NCI-H524 treated with DMSO at 0.1 percent for 48 hours (cell line): ENCODE measurements around the gene PCBP3.
A peak's percentile ranks its signal among the peaks of the same experiment; 100 is the strongest.
"Not testable (repeated sequence)": the region's sequence is repeated elsewhere in the genome, so short reads cannot be mapped to it uniquely, and the experiment has no call there.

Experiments
- DNase-seq: peaks from one replicate; lab custom pipeline; 2025; lab: John Stamatoyannopoulos, UW

Gene PCBP3

DNA sequence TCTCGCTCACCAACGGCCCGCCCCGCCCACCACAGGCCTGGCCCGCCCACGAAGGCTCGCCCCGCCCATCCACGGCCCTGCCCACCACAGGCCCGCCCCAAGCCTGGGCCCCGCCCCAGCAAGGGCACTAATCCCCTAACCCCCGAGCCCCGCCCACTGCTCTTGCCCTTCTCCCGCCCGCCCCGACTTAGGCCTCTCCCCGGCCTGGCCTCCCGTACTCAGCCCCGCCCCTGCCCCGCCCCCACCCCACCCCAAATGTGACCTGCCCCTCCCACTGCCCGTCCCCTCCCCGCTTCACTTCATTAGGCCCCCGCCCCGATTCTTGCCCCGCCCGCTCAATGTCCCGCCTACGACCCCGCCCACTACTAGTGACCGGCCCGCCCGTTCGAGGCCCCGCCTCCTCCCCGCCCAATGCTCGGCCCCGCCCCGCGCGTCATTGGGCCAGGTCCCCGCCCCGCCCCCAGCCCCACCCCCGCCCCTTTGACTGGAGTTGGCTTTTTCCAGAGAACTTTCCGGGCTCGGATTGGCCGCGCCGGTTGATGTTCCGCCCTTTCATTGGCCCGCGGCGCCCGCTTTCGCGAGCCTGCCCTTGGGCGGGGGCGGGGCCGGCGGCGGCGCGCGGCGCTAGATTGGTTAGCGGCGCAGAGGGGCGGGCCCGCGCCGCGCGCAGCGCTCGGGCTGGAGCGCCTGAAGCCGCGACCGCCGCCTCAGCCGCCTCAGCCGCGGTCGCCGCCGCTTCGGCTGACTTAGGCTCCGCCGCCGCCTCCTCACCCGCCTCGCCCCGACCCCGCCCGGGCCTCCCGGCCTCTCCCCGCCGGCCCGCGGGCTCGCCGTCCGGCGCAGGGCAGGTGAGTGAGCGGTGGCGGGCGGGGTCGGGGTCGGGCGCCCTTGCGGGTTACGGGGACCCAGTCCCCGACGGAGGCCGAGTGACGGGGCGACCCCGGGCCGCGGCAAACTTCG, at the start of gene PCBP3:
Gene PCBP3, plus strand, starts transcription at position 705 of the 960 bp plus-strand sequence. CDS start 206,361 bp downstream, outside the sequence.
- DNase-seq, result peak; percentile 77

DNA sequence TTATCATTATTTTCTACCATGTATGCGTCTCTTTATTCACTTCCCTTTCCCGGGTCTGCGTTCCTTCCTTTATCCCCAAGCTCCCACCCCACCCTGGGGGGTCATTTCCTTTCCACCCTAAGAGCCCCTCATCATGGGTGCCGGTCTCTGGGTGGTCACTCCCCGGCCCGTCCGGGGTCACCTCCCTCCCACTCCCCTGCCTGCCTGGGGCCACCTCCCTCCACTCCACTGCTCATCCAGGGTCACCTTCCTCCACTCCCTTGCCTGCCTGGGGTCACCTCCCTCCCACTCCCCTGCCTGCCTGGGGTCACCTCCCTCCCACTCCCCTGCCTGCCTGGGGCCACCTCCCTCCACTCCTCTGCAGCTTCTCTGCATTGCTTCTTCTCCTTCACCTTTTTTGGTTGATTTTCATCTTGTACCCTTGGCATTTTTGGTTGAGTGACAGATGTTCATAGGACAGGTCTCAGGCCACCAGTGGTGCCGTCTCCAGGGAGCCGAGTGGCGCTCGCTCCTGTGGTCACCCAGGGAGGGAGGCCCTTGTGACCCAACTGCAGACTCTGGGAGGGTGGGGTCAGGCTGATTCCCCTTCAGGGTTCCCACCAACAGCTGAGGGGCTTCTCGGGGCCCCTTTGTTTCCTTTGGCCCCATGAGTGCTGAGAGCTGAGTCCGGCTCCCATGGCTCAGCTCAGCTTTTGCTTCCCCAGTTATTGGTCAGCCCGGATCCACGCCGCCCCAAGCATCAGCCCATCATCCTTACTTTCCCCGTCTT, 48.6 kb upstream of the PCBP3 start:
- DNase-seq, result no peak

DNA sequence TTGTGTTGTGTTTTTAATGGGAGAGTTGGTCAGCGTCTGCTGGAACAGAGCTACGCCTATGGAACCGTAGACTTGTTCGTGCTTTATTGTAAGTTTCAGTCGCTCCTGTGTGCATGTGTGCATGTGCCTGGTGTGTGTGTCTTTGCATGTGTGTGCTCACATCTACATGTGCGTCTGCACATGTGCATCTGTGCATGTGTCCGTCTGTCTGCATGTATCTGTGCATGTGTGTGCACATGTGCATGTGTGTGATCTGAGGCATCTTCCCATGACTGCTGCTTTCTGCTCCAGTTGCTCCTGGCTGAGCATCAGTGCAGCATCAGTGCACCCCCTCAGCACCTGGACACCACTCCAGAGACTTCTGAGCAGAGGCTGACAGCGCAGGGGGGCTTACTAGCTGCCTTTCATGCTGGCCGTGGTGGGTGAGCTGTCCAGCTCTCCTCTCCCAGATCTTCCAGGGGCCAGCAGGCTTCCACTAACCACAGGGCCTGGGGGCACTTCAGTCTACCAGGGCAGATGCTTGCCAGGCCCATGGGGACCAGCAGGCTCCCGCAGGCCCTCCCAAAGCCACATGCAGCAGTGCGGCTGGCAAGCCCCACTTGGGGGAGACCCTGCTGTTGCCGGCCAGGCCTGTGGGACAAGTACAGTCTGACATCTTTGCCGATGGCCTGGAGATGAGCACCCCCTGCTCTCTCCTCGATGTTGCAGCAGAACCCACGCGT, 47.8 kb upstream of the PCBP3 start:
- DNase-seq, result no peak

DNA sequence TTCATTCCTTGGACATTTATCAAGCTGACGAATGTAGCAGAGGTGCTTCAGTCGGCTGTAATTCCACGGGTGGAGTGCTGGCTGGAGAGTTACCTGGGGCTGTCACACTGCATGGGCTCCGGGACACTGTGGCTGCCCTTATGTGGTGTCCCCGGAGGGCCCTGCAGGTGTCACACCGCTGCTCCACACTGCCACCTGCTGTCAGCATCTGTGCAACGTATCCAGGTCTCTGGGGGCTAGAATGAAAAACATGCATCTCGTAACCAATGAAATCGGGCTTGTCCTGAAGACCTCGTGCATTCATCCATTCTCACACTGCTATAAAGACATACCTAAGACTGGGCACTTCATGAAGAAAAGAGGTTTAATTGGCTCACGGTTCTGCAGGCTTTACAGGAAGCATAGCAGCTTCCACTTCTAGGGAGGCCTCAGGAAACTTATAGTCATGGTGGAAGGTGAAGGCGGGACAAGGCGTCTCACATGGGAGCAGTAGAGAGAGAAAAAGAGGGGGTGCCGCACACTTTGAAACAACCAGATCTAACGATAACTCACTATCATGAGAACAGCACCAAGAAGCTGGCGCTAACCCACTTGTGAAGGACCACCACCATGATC, 46.7 kb upstream of the PCBP3 start:
- DNase-seq, result peak; percentile 5

DNA sequence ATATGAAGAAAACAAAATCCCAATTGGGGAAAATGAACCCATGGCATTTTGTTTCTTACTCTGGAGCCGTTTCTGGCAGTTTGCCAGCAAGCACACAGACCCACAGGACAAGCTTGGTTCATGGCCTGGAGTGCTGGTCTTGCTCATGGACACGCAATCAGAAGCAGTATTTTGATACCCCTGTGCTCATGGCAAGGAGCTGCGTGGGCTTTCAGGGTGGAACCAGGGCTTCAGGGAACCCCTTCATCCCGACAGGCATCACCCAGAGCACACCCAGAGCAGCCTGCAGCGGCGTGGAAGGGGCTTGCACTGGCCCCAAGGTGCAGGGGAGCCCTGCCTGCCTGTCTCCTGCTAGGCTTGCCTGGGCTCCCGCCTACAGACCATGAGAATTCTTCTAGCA, 45.4 kb upstream of the PCBP3 start:
- no peak for DNase-seq

DNA sequence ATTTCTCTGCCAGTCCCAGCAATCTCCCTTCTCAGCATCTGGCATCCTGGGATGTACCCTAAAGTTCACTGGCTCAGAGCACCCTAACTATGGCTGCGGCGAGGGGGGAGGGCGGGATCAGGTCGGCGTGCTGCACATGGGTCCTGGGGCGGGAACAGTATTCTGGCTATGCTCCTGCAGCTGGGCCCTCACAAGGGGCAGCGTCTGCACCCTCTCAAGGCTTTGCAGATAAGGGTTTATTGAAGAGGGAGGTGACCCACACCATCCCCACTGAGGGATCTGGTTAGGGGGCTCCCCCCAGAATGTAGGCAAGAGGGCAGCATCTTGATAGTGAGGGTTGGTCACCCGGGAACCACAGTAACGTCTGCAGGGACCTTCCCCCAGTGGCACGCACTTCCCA, 44.9 kb upstream of the PCBP3 start:
- no peak for DNase-seq

DNA sequence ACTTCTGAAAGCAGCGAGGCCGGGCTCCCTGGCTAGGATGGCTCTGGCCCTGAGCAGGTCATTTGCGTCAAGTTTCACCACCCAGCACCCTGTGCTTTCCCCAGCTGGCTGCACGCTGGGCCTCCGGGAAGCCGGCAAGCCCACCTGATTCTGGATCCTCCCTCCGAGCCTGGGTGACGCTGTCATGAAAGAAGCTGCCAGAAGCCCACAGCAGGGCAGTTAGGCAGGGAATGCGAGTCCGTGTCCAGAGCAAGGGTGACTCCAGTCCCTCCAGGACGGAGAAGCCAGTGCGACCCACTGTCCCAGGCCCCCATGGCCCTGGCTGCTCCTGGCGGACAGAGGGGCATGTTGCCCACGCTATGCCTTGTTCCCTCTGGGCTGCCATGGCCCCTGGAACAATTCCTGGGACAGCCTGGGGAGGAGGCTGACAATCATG, 44.4 kb upstream of the PCBP3 start:
- DNase-seq, result no peak

DNA sequence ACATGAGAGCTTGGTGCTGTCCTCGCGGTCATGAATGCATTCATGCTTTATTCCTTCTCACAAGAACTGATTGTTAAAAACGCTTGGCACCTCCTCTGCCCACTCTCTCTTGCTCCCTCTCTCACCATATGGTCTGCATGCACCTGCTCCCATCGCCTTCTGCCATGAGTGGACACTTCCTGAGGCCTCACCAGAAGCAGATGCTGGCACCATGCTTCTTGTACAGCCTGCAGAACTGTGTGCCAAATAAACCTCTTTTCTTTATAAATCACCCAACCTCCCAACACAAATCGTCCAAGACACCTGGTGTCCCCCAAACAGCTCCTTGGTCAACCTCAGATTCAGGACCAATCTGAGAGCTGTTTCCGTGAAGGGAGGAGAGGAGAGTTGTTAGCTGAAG, 43.3 kb upstream of the PCBP3 start:
- no peak for DNase-seq

DNA sequence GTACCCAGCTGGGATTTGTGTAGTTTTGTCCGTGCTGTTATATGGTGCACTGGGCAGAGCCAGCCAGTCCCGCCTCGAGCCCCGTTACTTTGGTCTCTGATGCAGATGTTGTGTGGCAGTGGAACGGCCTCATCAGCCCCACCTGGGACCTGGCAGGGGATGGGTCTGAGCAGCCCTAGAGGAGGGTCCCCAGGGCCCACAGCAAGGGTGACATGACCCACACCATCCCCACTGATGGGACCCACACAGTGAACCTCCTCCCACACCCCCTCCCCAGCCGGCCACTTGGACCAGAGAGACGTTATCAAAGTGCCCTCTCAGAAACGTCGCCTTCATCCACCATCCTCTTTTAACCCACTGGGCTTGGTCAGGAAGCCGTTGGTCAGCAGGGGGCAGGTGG, 42.0 kb upstream of the PCBP3 start:
- DNase-seq, result no peak

DNA sequence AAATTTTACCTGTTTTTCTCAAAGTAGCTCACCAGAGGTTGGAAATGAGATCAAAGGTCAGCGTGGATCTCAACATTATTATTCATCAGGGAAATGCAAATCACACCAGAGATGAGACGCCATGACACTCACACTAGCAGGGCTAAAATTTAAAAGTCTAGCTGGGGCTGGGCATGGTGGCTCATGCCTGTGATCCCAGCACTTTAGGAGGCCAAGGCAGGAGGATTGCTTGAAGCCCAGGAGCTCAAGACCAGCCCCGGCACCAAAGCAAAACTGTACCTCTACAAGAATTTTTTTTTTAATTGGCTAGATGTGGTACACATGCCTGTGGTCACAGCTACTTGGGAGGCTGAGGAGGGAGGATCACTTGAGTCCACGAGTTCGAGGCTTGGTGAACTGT, 41.4 kb upstream of the PCBP3 start:
- DNase-seq, result no peak

DNA sequence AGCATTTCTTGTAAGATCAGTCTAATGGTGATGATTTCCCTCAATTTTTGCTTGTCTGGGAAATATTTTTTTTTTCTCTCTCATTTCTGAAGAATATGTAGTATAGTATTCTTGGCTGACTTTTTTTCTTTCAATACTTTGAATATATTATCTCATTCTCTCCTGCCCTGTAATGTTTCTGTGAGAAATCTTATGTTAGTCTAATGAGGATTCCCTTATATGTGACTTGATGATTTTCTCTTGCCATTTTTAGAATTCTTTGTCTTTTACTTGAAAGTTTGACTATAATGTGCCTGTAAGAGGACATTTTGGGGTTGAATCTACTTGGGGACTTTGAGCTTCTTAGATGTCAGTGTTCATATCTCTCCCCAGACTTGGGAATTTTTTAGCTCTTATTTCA, 40.0 kb upstream of the PCBP3 start:
- DNase-seq, result no peak

DNA sequence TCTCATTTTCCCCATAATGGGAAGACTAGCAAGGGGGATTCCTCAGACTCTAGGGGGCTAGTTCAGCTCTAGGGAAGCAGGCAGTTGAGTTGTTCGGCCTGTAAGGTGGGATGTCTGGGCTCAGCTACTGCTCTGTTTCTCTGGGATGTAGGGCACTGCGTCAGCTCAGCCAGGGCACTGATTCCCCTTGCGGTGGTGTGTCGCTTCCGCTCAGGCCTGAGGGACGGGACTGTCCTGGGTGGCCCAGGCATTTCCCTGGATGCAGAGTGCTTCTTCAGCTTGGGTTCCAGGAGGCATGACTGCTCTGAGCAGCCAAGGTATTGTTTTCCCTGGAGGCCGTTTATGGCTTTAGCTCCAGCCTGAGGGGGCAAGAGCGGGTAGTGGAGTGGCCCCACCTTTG, 38.8 kb upstream of the PCBP3 start:
- not testable (repeated sequence) for DNase-seq

DNA sequence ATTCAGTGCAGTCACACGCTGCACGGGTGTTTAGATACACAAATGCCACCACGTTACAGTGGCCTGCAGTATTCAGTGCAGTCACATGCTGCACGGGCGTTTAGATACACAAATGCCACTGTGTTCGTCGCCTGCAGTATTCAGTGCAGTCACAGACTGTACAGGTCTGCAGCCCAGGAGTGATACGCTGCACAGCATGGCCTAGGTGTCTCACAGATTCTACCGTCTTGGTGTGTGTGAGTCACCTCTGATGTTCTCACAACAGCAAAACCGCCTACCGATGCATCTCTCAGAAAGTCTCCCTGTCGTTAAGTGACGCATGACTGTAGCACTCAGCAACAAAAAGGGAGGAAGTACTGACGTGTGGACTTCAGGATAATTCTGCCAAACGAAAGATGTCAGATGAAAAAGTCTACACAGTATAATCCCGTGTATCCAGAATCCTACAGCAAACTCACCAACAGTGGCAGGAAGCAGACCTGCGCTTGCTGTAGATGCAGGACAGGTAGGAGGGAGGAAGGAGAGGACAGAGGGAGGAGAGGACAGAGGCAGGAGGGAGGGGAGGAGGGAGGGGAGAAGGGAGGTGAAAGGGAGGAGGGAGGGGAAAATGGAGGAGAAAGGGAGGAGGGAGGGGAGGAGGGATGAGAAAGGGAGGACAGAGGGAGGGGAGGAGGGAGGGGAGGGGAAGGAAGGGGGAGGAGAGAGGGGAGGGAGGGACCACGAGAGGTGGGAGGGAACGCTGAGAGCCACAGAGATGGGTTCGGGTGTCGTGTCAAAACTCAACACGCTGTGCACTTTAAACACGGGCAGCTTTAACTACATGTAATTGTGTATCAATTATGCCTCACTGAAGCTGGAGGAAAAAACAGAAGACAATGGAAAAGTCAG, 36.3 kb upstream of the PCBP3 start:
- no peak for DNase-seq

DNA sequence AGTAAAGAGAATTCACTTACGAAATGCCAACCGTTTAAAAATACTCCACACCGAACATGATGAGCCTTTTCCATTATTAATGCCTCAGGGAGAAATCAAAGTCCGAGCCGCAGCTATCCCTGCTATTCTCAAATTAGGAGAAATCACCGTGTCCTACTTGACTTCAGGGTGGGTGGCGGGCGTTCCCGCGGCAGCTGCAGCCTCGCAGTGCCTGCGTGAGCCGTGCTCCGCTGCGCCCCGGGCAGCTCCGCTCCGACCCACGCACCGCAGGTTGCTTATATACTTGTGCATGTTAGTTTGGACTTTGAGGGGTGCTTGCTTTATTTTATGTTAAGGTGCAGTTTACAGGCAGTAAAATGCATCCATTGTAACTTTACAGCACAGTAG, 35.6 kb upstream of the PCBP3 start:
- no peak for DNase-seq

DNA sequence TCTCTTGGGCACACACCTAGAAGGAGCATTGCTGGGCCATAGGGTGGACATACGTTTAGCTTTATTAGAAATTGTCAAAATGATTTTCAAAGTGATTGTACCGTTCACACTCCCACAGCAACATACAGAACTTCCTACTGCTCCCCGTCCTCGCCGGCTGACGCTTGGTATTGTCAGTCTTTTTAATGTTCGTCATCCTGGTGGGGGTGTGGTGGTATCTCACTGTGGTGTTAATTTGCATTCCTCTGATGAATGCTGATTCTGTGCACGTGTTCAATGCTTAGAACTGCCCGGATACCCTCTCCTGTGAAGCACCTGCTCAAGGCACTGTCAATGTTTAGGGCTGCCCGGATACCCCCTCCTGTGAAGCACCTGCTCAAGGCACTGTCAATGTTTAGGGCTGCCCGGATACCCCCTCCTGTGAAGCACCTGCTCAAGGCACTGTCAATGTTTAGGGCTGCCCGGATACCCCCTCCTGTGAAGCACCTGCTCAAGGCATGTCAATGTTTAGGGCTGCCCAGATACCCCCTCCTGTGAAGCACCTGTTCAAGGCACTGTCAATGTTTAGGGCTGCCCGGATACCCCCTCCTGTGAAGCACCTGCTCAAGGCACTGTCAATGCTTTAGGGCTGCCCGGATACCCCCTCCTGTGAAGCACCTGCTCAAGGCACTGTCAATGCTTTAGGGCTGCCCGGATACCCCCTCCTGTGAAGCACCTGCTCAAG, 34.6 kb upstream of the PCBP3 start:
- peak; percentile 2 for DNase-seq

DNA sequence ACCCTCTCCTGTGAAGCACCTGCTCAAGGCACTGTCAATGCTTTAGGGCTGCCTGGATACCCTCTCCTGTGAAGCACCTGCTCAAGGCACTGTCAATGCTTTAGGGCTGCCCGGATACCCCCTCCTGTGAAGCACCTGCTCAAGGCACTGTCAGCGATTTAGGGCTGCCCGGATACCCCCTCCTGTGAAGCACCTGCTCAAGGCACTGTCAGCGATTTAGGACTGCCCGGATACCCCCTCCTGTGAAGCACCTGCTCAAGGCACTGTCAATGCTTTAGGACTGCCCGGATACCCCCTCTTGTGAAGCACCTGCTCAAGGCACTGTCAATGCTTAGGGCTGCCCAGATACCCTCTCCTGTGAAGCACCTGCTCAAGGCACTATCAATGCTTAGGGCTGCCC, 33.9 kb upstream of the PCBP3 start:
- not testable (repeated sequence) for DNase-seq

DNA sequence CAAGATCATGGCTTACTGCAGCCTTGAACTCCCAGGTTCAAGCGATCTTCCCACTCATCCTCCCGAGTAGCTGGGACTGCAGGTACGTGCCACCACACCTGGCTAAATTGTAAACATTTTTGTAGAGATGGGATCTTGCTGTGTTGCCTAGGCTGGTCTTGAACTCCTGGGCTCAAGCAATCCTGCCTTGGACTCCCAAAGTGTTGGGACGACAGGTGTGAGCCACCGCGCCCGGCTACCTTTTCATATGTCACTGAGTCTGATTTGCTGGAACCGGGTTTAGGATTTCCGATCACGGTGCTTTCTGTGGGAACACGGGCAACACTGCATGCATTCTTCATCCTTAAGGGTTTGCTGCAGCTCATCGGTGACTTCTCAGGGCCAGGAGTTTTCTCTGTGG, 32.2 kb upstream of the PCBP3 start:
- DNase-seq, result no peak

DNA sequence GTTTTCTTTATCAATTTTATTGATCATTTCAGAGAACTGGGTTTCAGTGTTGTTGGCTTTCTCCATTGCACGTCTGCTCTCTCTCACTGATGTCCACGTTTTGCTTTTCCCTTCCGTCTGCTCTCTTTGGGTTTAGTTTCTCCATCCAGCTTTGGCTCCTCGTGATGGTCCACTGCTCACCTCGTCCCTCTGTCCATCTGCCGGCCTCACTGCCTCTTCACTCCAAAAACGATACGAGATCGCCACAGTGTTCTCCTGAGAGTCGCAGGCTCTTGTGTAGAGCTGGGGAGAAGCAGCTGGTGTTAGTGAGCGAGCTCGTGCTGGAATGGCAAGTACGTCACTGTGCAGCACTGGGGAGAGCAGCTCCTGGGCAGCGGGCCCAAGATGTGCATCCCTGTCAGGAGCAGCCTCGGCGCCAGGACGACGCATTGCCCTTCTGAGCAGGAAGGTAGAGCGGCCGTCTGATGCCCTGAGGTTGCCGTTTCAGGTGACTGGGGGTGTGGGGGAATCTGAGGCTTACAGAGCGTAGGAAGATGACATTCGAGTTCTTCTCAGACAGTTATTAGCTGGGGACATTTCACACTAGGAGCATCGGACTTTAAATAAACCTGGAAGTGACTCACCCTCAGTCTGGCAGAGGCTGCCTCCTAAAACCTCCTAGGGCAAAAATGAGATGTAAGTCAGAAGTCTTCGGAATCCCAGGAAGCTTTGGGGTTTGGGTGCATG, 31.4 kb upstream of the PCBP3 start:
- peak; percentile 3 for DNase-seq

DNA sequence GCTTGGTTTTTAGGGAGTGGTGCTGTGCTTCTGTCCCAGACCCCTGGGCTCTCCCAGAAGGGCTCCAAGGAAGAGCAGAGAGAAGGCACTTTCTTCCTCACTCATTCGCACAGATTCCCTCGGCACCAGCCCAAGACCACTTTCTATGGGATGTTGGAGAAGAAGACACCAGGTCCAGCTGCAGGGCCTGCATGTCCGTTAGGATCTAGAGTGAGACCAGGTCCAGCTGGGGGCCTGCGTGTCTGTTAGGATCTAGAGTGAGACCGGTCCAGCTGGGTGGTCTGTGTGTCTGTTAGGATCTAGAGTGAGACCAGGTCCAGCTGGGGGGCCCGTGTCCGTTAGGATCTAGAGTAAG, 30.9 kb upstream of the PCBP3 start:
- DNase-seq, result not testable (repeated sequence)

DNA sequence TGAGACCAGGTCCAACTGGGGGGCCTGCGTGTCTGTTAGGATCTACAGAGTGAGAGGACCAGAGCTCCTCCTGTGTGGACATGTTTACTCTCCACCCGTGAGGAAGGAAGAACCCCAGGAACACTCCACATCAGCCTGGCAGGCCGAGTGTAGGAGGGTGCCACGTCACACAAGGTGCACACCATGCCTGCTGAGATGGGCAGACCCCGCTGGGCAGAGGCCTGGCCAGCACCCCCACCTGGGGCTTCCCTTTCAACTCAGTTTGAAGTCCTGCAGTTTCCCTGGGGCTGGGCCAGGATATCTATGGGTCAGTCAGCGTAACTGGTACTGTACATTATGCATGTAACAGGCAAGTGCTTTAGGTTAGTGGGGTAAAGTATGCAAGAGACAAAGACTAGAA, 30.1 kb upstream of the PCBP3 start:
- no peak for DNase-seq
